Measurements from ENCODE around the gene ZNF362.

Gene ZNF362

DNA sequence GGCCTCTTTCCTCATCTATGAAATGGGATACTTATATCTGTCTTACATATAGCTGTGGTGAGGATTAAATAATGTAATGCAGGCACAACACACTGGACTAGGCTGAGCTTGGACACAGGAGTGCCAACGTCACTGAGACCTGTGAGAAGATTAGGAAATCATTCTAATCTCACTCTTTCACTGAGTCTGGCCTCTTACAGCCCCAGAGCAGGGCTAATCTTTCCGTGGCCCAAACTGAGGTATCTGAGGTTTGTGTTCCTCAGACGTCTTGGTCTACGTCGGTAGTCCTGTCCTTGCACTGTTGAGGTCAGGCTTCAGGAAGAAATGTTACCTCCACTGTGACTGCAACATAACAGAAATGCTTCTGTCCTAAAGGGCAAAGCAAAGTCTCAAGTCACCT is 87.2 kb downstream of the ZNF362 start:
- Histone ChIP-seq H3K4me1 (ENCODE audit: control insufficient read depth, insufficient read depth, low read length) (peaks cover 91% of the 10 kb centered on the region), H3K36me3 (ENCODE audit: control insufficient read depth, insufficient read depth, low read length, severe bottlenecking) (peaks cover 37% of the 10 kb centered on the region), H3K4me3 (ENCODE audit: low read length) (peak overlapping the region; percentile 20), H3K27me3 (replicated peaks; ENCODE audit: control insufficient read depth, insufficient read depth, low read length) (no peaks in the 10 kb centered on the region), H3K9ac (ENCODE audit: low read length) (peak overlapping the region; percentile 61), H3K9me3 (ENCODE audit: control insufficient read depth, low read length) (no peaks in the 10 kb centered on the region)
- DNase-seq (ENCODE audit: low read depth), result peak; percentile 53

DNA sequence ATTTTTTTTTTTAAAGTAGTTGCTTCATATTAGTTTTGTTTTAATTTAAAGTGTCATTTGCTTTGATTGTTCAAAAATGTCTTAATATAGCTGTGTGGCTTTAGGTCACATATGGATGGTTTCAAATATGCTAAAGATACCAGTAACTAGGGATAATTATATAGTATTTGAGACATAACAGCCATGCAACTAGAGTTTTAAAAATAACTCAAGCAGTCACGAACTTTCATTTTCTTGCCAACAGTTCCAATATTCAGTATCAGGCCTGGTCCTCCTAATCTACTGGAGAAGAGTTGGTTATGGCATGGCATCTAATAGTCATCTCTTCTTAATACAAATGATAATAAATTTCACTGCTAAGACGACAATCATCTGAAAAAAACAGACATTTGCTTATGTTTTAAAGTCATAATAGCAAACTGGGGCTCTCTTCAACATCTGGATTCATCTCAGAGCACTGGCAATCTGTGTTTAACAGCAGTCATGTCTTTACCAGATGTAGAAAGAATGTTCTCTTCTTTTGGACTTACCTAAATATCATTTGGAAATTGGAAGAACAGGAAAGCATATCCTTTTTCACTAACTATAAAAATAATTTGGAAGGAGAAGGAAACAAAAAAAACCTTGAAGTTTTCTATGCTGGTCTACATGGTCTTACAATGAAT is 88.7 kb downstream of the ZNF362 start:
- Histone ChIP-seq H3K27me3 (replicated peaks; ENCODE audit: control insufficient read depth, insufficient read depth, low read length) (no peaks in the 10 kb centered on the region), H3K9ac (ENCODE audit: low read length) (peak overlapping the region; percentile 61), H3K4me1 (ENCODE audit: control insufficient read depth, insufficient read depth, low read length) (peaks cover 79% of the 10 kb centered on the region), H3K9me3 (ENCODE audit: control insufficient read depth, low read length) (no peaks in the 10 kb centered on the region), H3K36me3 (ENCODE audit: control insufficient read depth, insufficient read depth, low read length, severe bottlenecking) (peaks cover 34% of the 10 kb centered on the region), H3K4me3 (ENCODE audit: low read length) (peak overlapping the region; percentile 90)
- DNase-seq (ENCODE audit: low read depth), result peak; percentile 62

DNA sequence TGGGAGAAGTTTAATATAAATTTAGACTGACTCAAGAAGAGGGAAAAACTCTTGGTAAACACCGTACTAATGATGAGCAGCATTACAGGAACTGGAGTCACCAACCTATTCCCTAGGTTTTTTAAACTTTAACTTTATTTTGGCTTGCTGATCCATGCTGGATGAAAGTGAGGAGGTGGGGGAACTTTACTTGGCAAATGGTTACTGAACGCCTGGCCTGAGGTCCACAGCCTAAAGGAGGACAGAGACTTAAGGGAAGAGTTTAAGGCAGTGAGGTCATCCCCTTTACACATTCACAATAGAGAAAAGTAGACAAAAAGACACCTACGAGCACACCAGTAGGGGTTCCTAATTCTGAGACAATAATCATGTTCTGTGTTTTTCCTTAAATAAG is 90.2 kb downstream of the ZNF362 start:
- H3K27me3 ChIP-seq (replicated peaks; ENCODE audit: control insufficient read depth, insufficient read depth, low read length), result no peaks in the 10 kb centered on the region
- H3K9ac ChIP-seq (ENCODE audit: low read length), result peak overlapping the region; percentile 91
- peaks cover 73% of the 10 kb centered on the region for H3K4me1 ChIP-seq (ENCODE audit: control insufficient read depth, insufficient read depth, low read length)
- H3K4me3 ChIP-seq (ENCODE audit: low read length), result peak overlapping the region; percentile 90
- peaks cover 24% of the 10 kb centered on the region for H3K36me3 ChIP-seq (ENCODE audit: control insufficient read depth, insufficient read depth, low read length, severe bottlenecking)
- no peak for DNase-seq (ENCODE audit: low read depth)
- no peaks in the 10 kb centered on the region for H3K9me3 ChIP-seq (ENCODE audit: control insufficient read depth, low read length)

DNA sequence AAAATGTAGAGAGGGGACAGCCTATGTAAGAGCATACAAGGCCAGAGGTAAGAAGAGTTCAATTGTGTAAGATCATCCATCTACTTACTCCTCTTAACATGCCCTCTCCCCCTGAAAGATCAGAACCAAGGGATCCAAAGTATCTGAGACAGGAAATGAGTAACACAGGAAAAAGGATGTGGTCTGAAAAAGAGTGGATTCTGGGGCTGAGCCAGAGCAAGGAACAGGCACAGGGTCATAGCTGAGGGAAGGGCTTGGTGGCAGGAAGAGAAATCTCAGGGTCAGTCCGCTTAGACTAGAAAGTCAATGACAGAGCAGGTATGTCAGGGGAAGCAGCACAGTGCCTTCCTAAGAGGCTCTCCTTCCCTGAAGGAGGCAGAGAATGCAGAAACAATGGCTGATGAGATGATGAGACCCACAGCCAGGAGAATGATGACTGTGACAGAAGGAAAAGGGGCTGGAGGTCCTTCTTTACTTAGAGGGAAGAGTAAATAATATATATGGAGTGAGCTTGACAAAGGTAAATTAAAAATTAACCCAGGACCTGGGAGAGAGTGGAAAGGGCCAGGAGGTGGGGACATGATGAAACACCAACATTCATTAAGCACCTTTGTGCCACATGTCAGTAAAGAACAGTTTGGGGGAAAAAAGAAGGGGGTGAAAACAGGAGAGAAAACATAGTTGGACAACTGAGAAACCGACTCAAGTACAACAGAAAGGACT is 90.8 kb downstream of the ZNF362 start:
- DNase-seq (ENCODE audit: low read depth), result peak; percentile 75
- H3K9me3 ChIP-seq (ENCODE audit: control insufficient read depth, low read length), result no peaks in the 10 kb centered on the region
- peak overlapping the region; percentile 90 for H3K4me3 ChIP-seq (ENCODE audit: low read length)
- peaks cover 68% of the 10 kb centered on the region for H3K4me1 ChIP-seq (ENCODE audit: control insufficient read depth, insufficient read depth, low read length)
- H3K27me3 ChIP-seq (replicated peaks; ENCODE audit: control insufficient read depth, insufficient read depth, low read length), result no peaks in the 10 kb centered on the region
- peaks cover 20% of the 10 kb centered on the region for H3K36me3 ChIP-seq (ENCODE audit: control insufficient read depth, insufficient read depth, low read length, severe bottlenecking)
- H3K9ac ChIP-seq (ENCODE audit: low read length), result peak overlapping the region; percentile 91

DNA sequence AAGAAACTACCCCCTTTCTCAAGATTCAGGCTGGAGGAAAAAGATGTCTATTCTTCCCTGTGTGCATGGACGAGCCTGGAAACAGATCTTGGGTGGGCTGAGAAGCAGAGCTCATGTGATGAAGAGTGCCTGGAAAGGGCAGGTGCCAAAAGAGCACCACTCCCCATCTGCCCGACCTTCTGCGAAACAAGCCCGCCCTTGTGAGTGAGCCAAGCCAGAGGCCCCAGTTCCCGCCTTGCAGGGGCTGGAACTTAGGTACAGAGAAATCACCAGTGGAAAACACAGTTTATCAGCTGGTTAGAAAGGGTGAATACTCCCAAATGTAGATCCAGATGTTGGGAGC is 91.3 kb downstream of the ZNF362 start:
- H3K4me3 ChIP-seq (ENCODE audit: low read length), result peak overlapping the region; percentile 90
- peaks cover 63% of the 10 kb centered on the region for H3K4me1 ChIP-seq (ENCODE audit: control insufficient read depth, insufficient read depth, low read length)
- peak; percentile 58 for DNase-seq (ENCODE audit: low read depth)
- peaks cover 18% of the 10 kb centered on the region for H3K36me3 ChIP-seq (ENCODE audit: control insufficient read depth, insufficient read depth, low read length, severe bottlenecking)
- peak overlapping the region; percentile 91 for H3K9ac ChIP-seq (ENCODE audit: low read length)
- no peaks in the 10 kb centered on the region for H3K9me3 ChIP-seq (ENCODE audit: control insufficient read depth, low read length)
- H3K27me3 ChIP-seq (replicated peaks; ENCODE audit: control insufficient read depth, insufficient read depth, low read length), result no peaks in the 10 kb centered on the region

DNA sequence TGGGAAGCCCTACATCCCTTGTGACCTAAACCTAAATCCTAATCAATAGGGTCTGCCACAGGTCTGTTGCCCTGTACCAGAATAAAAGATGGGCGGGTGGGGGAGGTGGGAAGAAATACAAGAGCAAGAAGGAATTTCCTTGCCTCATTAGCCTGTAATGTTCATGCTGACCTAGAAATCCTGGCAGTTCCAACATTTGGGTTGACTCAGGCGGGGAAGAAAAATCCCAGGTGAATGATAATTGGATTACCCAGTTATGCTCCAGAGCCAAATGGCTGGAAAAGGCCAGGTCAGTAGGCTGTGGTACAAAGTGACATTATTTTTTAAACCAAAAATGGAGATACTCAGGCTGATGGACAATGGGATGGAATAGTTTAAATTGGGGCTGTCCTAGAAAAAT is 91.9 kb downstream of the ZNF362 start:
- DNase-seq (ENCODE audit: low read depth), result peak; percentile 56
- Histone ChIP-seq H3K4me3 (ENCODE audit: low read length) (peak overlapping the region; percentile 90), H3K9ac (ENCODE audit: low read length) (peak overlapping the region; percentile 91), H3K27me3 (replicated peaks; ENCODE audit: control insufficient read depth, insufficient read depth, low read length) (no peaks in the 10 kb centered on the region), H3K9me3 (ENCODE audit: control insufficient read depth, low read length) (no peaks in the 10 kb centered on the region), H3K36me3 (ENCODE audit: control insufficient read depth, insufficient read depth, low read length, severe bottlenecking) (peaks cover 13% of the 10 kb centered on the region), H3K4me1 (ENCODE audit: control insufficient read depth, insufficient read depth, low read length) (peaks cover 57% of the 10 kb centered on the region)

DNA sequence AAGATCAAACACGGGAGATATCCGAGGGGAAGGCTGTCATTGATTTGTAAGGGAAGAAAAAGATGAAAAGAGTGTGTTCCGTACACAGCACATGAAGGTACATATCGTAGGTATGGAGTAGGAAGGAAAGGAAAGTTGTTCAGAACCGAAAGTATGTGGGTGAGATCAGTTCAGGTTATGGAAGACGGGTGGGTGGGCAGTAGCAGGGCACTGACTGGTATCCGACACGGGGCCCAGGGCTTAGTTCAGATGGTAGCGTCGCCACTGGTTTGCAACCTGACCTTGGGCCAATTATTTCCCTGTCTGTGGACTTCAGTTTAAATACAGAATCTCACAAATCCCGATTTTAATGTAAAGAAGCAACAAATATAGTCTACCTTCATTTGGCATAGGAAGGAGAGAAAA is 92.4 kb downstream of the ZNF362 start:
- peaks cover 9% of the 10 kb centered on the region for H3K36me3 ChIP-seq (ENCODE audit: control insufficient read depth, insufficient read depth, low read length, severe bottlenecking)
- DNase-seq (ENCODE audit: low read depth), result peak; percentile 55
- H3K4me3 ChIP-seq (ENCODE audit: low read length), result peak overlapping the region; percentile 90
- H3K9me3 ChIP-seq (ENCODE audit: control insufficient read depth, low read length), result no peaks in the 10 kb centered on the region
- peaks cover 54% of the 10 kb centered on the region for H3K4me1 ChIP-seq (ENCODE audit: control insufficient read depth, insufficient read depth, low read length)
- no peaks in the 10 kb centered on the region for H3K27me3 ChIP-seq (replicated peaks; ENCODE audit: control insufficient read depth, insufficient read depth, low read length)
- H3K9ac ChIP-seq (ENCODE audit: low read length), result peak overlapping the region; percentile 91

DNA sequence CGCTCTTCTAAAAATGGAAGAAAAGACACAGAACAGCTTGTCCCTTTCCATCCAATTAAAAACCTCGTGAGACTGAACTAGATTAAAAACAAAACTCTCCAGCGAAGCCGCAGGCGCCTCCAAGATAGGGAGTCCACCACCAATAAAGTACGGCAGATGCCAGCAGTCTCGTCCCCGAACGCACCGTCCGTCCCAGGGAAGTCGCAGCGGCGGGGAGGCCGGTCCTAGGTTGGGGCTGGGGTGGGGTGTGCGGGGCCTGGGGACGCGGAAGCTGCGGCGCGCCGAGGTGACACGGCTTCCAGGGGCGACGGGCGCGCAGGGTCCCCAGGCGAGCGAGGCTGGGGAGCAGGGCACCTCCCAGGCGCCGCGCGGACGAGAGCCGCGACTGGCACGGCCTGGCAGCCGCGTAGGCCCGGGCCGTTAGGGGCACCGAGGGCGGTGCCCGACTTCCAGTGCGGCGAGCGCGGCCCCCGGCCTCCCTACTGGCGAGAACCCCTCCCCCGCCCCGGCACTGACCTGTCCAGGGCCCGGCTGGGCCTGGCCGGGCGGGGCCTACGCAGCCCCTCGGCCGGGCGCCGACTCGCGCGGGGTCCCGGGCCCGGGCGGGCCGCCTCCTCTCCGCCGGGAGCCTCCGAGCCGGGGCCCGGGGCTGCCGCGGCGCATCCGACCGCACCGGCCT is 92.9 kb downstream of the ZNF362 start:
- Histone ChIP-seq H3K27me3 (replicated peaks; ENCODE audit: control insufficient read depth, insufficient read depth, low read length) (no peaks in the 10 kb centered on the region), H3K36me3 (ENCODE audit: control insufficient read depth, insufficient read depth, low read length, severe bottlenecking) (peaks cover 8% of the 10 kb centered on the region), H3K4me1 (ENCODE audit: control insufficient read depth, insufficient read depth, low read length) (peaks cover 48% of the 10 kb centered on the region), H3K4me3 (ENCODE audit: low read length) (peak overlapping the region; percentile 90), H3K9me3 (ENCODE audit: control insufficient read depth, low read length) (no peaks in the 10 kb centered on the region), H3K9ac (ENCODE audit: low read length) (peak overlapping the region; percentile 91)
- DNase-seq (ENCODE audit: low read depth), result peak; percentile 58

DNA sequence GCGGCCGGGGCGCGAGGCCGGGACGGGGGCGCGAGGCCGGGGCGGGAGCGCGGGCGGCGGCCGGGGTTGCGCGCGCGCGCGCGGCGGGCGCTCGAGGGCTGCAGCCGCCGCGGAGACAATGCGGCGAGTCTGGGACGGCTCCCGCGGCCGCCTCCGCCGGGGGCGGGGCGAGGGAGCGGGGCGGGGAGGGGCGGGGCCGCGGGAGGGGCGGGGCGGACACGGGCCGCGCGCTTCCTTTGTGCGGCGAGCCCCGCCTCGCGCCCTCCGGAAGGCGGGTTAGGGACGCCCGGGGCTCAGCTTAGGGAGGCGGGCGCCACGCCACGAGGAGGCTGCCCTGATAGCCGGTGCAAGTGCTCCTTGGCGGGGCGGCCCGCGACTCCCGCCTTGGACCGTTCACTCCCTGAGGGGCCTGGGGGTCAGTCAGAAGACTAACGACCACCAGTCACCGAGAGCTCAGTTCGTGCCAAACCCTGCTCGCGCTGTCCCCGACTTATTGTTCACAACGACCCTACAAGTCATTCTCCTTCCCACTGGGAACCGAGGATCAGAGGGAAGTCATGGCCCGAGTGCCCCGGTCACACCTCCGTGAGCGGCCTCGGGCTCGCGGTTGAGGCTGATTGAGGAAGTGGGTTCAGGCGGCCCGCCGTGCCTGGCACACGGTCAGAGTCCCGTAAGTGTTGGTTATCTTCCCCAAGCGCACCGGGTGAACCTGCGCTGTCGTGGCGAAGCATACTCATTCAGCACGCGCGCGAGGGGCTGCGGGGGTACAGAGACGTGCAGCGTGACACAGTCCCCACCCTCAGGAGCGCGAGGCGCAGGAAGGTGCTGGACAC is 93.7 kb downstream of the ZNF362 start:
- peaks cover 12% of the 10 kb centered on the region for H3K36me3 ChIP-seq (ENCODE audit: control insufficient read depth, insufficient read depth, low read length, severe bottlenecking)
- H3K9ac ChIP-seq (ENCODE audit: low read length), result peak overlapping the region; percentile 91
- DNase-seq (ENCODE audit: low read depth), result peak; percentile 94
- no peaks in the 10 kb centered on the region for H3K27me3 ChIP-seq (replicated peaks; ENCODE audit: control insufficient read depth, insufficient read depth, low read length)
- peaks cover 41% of the 10 kb centered on the region for H3K4me1 ChIP-seq (ENCODE audit: control insufficient read depth, insufficient read depth, low read length)
- H3K9me3 ChIP-seq (ENCODE audit: control insufficient read depth, low read length), result no peaks in the 10 kb centered on the region
- peak overlapping the region; percentile 84 for H3K4me3 ChIP-seq (ENCODE audit: low read length)

Data from adipocyte (in vitro differentiated cells).